ENCODE data around the gene COL6A1.
"Not testable (repeated sequence)": the region's sequence is repeated elsewhere in the genome, so short reads cannot be mapped to it uniquely, and the experiment has no call there.

Gene COL6A1

DNA sequence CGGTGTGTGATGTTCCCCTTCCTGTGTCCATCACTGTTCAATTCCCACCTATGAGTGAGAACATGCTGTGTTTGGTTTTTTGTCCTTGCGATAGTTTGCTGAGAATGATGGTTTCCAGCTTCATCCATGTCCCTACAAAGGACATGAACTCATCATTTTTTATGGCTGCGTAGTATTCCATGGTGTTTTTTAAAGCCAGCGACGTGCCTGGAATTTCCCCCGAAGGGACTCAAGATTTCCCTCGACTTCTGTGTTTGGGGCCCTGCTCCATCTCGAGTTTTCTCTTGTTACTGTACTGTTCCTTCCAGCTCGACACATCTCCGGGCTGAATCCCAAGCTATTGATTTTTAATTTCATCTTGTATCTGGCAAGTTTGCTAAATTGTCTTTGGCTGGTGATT, 29.0 kb upstream of the COL6A1 start:
- H3K9me3 Mint-ChIP-seq; H3K27ac Mint-ChIP-seq; H3K4me3 Mint-ChIP-seq; H3K36me3 Mint-ChIP-seq (ENCODE audit: low read depth); H3K4me1 Mint-ChIP-seq (ENCODE audit: low read depth); intact Hi-C loops (cut with micrococcal nuclease): not testable (repeated sequence)
- peaks cover 17% of the 10 kb centered on the region for H3K27me3 Mint-ChIP-seq

DNA sequence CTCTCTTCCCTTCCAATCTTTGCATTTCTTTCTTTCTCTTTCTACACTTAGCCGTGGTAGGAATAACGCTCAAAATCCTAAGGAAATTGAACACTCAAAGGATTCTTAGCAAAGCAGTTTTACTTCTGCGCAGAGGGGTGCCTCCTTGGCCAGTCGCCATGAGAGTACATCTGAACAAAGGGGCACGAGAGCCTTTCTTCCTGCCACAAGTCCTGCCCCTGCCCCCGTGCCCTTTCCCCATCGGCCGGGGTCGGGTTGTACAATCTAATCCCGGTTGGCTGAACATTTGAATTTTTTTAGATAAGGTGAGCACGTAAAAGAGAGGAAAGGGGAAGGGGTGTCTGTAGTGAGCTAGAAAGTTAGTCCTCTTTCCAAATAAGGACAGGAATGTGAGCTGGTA, 28.6 kb upstream of the COL6A1 start:
- peaks cover 17% of the 10 kb centered on the region for H3K27me3 Mint-ChIP-seq
- H3K9me3 Mint-ChIP-seq, result no peaks in the 10 kb centered on the region
- H3K27ac Mint-ChIP-seq, result no peak overlapping the region
- intact Hi-C loops (cut with micrococcal nuclease), result no loop called here
- H3K4me3 Mint-ChIP-seq, result no peak overlapping the region
- no peaks in the 10 kb centered on the region for H3K4me1 Mint-ChIP-seq (ENCODE audit: low read depth)
- no peaks in the 10 kb centered on the region for H3K36me3 Mint-ChIP-seq (ENCODE audit: low read depth)

GRCh38 chr21:45954261-45954660, 27.3 kb upstream of the COL6A1 start:
- no peaks in the 10 kb centered on the region for H3K36me3 Mint-ChIP-seq (ENCODE audit: low read depth)
- H3K27ac Mint-ChIP-seq, result no peak overlapping the region
- H3K9me3 Mint-ChIP-seq, result no peaks in the 10 kb centered on the region
- H3K4me1 Mint-ChIP-seq (ENCODE audit: low read depth), result no peaks in the 10 kb centered on the region
- H3K27me3 Mint-ChIP-seq, result peaks cover 18% of the 10 kb centered on the region
- intact Hi-C loops (cut with micrococcal nuclease), result no loop called here
- no peak overlapping the region for H3K4me3 Mint-ChIP-seq

DNA sequence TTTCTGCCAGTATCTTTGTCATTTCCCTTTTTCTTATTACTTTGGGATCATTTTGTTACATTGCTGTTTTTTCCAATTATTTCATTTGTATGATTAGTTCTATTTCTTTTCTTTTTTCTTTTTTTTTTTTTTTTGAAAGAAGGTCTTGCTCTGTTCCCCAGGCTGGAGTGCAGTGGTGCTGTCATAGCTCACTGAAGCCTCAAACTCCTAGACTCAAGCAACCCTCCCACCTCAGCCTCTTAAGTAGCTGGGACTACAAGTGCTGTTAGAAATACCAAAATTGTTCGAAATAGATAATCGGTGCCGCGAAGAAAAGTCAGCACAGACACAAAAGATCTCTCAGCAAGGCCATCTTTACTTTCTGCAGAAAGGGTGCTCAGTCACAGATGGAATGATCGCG, 26.6 kb upstream of the COL6A1 start:
- H3K27me3 Mint-ChIP-seq, result peaks cover 20% of the 10 kb centered on the region
- no peaks in the 10 kb centered on the region for H3K36me3 Mint-ChIP-seq (ENCODE audit: low read depth)
- H3K9me3 Mint-ChIP-seq, result no peaks in the 10 kb centered on the region
- H3K4me1 Mint-ChIP-seq (ENCODE audit: low read depth), result no peaks in the 10 kb centered on the region
- intact Hi-C loops (cut with micrococcal nuclease), result no loop called here
- no peak overlapping the region for H3K4me3 Mint-ChIP-seq
- H3K27ac Mint-ChIP-seq, result no peak overlapping the region

- Mint-ChIP-seq H3K4me3 (no peak overlapping the region), H3K4me1 (ENCODE audit: low read depth) (no peaks in the 10 kb centered on the region), H3K27ac (no peak overlapping the region), H3K27me3 (peaks cover 19% of the 10 kb centered on the region), H3K36me3 (ENCODE audit: low read depth) (no peaks in the 10 kb centered on the region), H3K9me3 (peaks cover 15% of the 10 kb centered on the region)
- intact Hi-C loops (cut with micrococcal nuclease), result no loop called here
Measured at GRCh38 chr21:45957551-45957950, 24.0 kb upstream of the COL6A1 start.

GRCh38 chr21:45957981-45958600, 23.5 kb upstream of the COL6A1 start:
- intact Hi-C loops (cut with micrococcal nuclease), result no loop called here
- Mint-ChIP-seq H3K36me3 (ENCODE audit: low read depth) (no peaks in the 10 kb centered on the region), H3K9me3 (peaks cover 15% of the 10 kb centered on the region), H3K4me3 (no peak overlapping the region), H3K4me1 (ENCODE audit: low read depth) (no peaks in the 10 kb centered on the region), H3K27me3 (peaks cover 18% of the 10 kb centered on the region), H3K27ac (no peak overlapping the region)

GRCh38 chr21:45959182-45959581, 22.4 kb upstream of the COL6A1 start:
- Mint-ChIP-seq H3K36me3 (ENCODE audit: low read depth) (no peaks in the 10 kb centered on the region), H3K4me1 (ENCODE audit: low read depth) (no peaks in the 10 kb centered on the region), H3K4me3 (no peak overlapping the region), H3K27ac (no peak overlapping the region), H3K9me3 (peaks cover 15% of the 10 kb centered on the region), H3K27me3 (peaks cover 14% of the 10 kb centered on the region)
- intact Hi-C loops (cut with micrococcal nuclease), result no loop called here

GRCh38 chr21:45959779-45960390, 21.7 kb upstream of the COL6A1 start:
- Mint-ChIP-seq H3K27me3 (peaks cover 14% of the 10 kb centered on the region), H3K36me3 (ENCODE audit: low read depth) (no peaks in the 10 kb centered on the region), H3K4me3 (no peak overlapping the region), H3K9me3 (peaks cover 15% of the 10 kb centered on the region), H3K4me1 (ENCODE audit: low read depth) (no peaks in the 10 kb centered on the region), H3K27ac (no peak overlapping the region)
- intact Hi-C loops (cut with micrococcal nuclease), result no loop called here

DNA sequence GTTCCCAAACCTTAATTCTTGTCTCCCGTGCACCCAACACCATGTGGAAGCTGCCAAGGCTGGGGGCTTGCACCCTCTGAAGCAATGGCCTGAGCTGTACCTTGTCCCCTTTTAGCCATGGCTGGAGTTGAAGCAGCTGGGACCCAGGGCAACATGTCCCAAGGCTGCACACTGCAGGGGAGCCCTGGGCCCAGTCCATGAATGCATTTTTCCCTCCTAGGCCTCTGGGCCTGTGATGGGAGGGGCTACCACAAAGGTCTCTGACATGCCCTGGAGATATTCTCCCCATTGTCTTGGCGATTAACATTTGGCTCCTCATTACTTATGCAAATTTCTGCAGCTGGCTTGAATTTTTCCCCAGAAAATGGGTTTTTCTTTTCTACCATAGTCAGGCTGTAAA, 20.2 kb upstream of the COL6A1 start:
- H3K4me1 Mint-ChIP-seq (ENCODE audit: low read depth); H3K4me3 Mint-ChIP-seq; H3K36me3 Mint-ChIP-seq (ENCODE audit: low read depth); intact Hi-C loops (cut with micrococcal nuclease); H3K27ac Mint-ChIP-seq: not testable (repeated sequence)
- Mint-ChIP-seq H3K9me3 (peaks cover 15% of the 10 kb centered on the region), H3K27me3 (peaks cover 12% of the 10 kb centered on the region)

- Mint-ChIP-seq H3K4me3 (no peak overlapping the region), H3K4me1 (ENCODE audit: low read depth) (no peaks in the 10 kb centered on the region), H3K36me3 (ENCODE audit: low read depth) (no peaks in the 10 kb centered on the region), H3K27ac (no peak overlapping the region), H3K9me3 (peaks cover 15% of the 10 kb centered on the region), H3K27me3 (peaks cover 12% of the 10 kb centered on the region)
- intact Hi-C loops (cut with micrococcal nuclease), result no loop called here
Measured at GRCh38 chr21:45962531-45963231, 18.9 kb upstream of the COL6A1 start.

GRCh38 chr21:45963232-45963570, 18.4 kb upstream of the COL6A1 start:
- intact Hi-C loops (cut with micrococcal nuclease), result no loop called here
- Mint-ChIP-seq H3K4me3 (no peak overlapping the region), H3K27me3 (peaks cover 11% of the 10 kb centered on the region), H3K27ac (no peak overlapping the region), H3K9me3 (peaks cover 15% of the 10 kb centered on the region), H3K36me3 (ENCODE audit: low read depth) (no peaks in the 10 kb centered on the region), H3K4me1 (ENCODE audit: low read depth) (no peaks in the 10 kb centered on the region)

DNA sequence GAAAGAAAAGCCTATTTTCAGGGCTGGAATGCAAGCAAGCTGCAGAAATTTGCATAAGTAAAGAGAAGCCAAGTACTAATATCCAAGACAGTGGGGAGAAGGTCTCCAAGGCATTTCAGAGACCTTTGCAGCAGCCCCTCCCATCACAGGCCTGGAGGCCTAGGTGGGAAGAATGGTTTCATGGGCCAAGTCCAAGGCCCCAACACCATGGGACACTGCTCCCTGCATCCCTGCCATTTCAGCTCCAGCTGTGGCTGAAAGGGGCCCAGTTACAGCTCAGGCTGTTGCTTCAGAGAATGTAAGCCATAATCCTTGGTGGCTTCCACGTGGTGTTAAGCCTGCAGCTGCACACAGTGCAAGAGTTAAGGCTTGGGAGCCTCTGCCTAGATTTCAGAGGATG, 16.9 kb upstream of the COL6A1 start:
- peaks cover 11% of the 10 kb centered on the region for H3K27me3 Mint-ChIP-seq
- H3K36me3 Mint-ChIP-seq (ENCODE audit: low read depth), result no peaks in the 10 kb centered on the region
- peaks cover 15% of the 10 kb centered on the region for H3K9me3 Mint-ChIP-seq
- no peaks in the 10 kb centered on the region for H3K4me1 Mint-ChIP-seq (ENCODE audit: low read depth)
- no peak overlapping the region for H3K27ac Mint-ChIP-seq
- intact Hi-C loops (cut with micrococcal nuclease), result no loop called here
- H3K4me3 Mint-ChIP-seq, result no peak overlapping the region

DNA sequence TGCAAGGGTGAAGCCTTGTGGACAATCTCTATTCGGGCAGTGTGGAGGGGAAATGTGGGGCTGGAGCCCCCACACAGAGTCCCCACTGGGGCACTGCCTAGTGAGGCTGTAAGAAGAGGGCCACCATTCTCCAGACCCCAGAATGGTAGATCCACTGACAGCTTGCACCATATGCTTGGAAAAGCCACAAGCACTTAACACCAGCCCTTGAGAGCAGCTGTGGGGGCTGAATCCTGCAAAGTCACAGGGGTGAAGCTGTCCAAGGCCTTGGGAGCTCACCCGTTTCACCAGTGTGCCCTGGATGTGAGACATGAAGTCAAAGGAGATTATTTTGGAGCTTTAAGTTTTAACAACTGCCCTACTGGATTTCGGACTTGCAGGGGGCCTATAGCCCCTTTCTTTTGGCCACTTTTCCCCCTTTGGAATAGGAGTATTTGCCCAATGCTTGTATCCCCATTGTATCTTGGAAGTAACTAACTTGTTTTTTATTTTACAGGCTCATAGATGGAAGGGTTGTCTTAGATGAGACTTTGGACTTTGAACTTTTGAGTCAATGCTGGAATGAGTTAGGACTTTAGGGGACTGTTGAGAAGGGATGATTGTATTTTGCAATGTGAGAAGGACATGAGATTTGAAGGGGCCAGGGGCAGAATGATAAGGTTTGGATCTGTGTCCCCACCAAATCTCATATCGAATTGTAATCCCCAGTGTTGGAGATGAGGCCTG, 16.3 kb upstream of the COL6A1 start:
- Mint-ChIP-seq H3K27me3 (peaks cover 12% of the 10 kb centered on the region), H3K36me3 (ENCODE audit: low read depth) (no peaks in the 10 kb centered on the region), H3K4me3 (no peak overlapping the region), H3K9me3 (peaks cover 15% of the 10 kb centered on the region), H3K27ac (no peak overlapping the region), H3K4me1 (ENCODE audit: low read depth) (no peaks in the 10 kb centered on the region)
- intact Hi-C loops (cut with micrococcal nuclease), result no loop called here

DNA sequence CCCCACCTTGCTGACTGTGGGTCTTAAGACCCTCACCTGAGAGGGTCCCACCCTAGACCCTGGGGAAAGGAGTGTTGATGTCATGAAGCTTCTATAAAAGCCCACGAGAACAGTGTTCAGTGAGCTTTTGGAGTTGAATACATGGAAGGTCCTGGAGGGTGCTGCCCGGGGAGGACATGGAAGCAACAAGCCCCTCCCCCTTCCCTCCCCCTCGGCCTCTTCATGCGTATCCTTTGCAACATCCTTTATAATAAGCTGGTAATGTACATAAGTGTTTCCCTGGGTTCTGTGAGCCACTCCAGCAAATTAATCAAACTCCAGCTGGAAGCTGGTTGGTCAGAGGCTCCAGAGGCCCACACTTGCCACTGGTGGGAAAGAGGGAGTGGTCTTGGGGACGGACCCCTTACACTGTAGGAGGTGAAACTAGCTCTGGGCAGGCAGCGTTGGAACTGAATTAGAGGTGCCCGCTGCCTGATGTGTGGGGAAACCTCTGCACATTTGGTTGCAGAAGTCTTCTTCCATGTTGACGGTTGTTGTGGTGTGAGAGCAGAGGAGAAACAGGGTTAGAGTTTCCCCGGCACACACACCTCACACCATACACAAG, 14.7 kb upstream of the COL6A1 start:
- Mint-ChIP-seq H3K9me3 (peaks cover 3% of the 10 kb centered on the region), H3K27ac (no peak overlapping the region), H3K4me1 (ENCODE audit: low read depth) (no peaks in the 10 kb centered on the region), H3K27me3 (peaks cover 25% of the 10 kb centered on the region), H3K4me3 (no peak overlapping the region), H3K36me3 (ENCODE audit: low read depth) (no peaks in the 10 kb centered on the region)
- intact Hi-C loops (cut with micrococcal nuclease), result no loop called here
